Measurements from ENCODE around the gene ANKIB1. TPM values are rescaled to one million over a fixed set of nuclear protein-coding genes. Genes with fewer than 3 reads are reported as not detected.

Gene ANKIB1
- total RNA-seq, 4 donors from 2014 or later: 34.1 to 66.1 (median 58.2) TPM

- H3K9me3 ChIP-seq: no peaks in the 10 kb centered on the region
- WGBS: 90% methylated on average over 6 of the region's 6 CpGs
Observed at GRCh38 chr7:92422926-92423325, 177.2 kb downstream of the ANKIB1 start.

GRCh38 chr7:92423710-92424131 is 177.9 kb downstream of the ANKIB1 start:
- Histone ChIP-seq H3K9me3 (no peaks in the 10 kb centered on the region), H3K4me3 (peak overlapping the region; percentile 46), H3K27ac (no peak overlapping the region), H3K4me1 (peaks cover 4% of the 10 kb centered on the region), H3K36me3 (no peaks in the 10 kb centered on the region), H3K27me3 (peaks cover 5% of the 10 kb centered on the region)
- TF ChIP-seq POLR2A (IDR thresholded peaks at IDR 0.05) (no peak), CTCF (IDR thresholded peaks at IDR 0.05) (no peak), EP300 (IDR thresholded peaks at IDR 0.05) (no peak), POLR2AphosphoS5 (IDR thresholded peaks at IDR 0.05) (no peak)
- WGBS: 77% methylated on average over 5 of the region's 5 CpGs
- no peak for DNase-seq (ENCODE audit: low spot score in 2 of 2)

More at GRCh38 chr7:92422926-92423325, 177.2 kb downstream of the ANKIB1 start:
- Histone ChIP-seq H3K36me3 (no peaks in the 10 kb centered on the region), H3K4me1 (peaks cover 4% of the 10 kb centered on the region), H3K27ac (no peak overlapping the region), H3K27me3 (peaks cover 5% of the 10 kb centered on the region), H3K4me3 (no peak overlapping the region)
- DNase-seq (ENCODE audit: low spot score in 2 of 2): no peak
- no peak for TF ChIP-seq CTCF (IDR thresholded peaks at IDR 0.05)
- no peak for TF ChIP-seq POLR2AphosphoS5 (IDR thresholded peaks at IDR 0.05)
- no peak for TF ChIP-seq POLR2A (IDR thresholded peaks at IDR 0.05)
- TF ChIP-seq EP300 (IDR thresholded peaks at IDR 0.05): no peak

- DNase-seq (ENCODE audit: low spot score in 2 of 2): no peak
- no peak overlapping the region for H3K27ac ChIP-seq
- H3K27me3 ChIP-seq: peaks cover 5% of the 10 kb centered on the region
- peaks cover 4% of the 10 kb centered on the region for H3K4me1 ChIP-seq
- H3K9me3 ChIP-seq: no peaks in the 10 kb centered on the region
- no peaks in the 10 kb centered on the region for H3K36me3 ChIP-seq
- no peak overlapping the region for H3K4me3 ChIP-seq
- no peak for TF ChIP-seq POLR2AphosphoS5 (IDR thresholded peaks at IDR 0.05)
- TF ChIP-seq EP300 (IDR thresholded peaks at IDR 0.05): no peak
- TF ChIP-seq CTCF (IDR thresholded peaks at IDR 0.05): no peak
- no peak for TF ChIP-seq POLR2A (IDR thresholded peaks at IDR 0.05)
- 55% methylated on average over 20 of the region's 20 CpGs for whole genome bisulfite sequencing
Observed at GRCh38 chr7:92425311-92425947, 179.7 kb downstream of the ANKIB1 start.

- Histone ChIP-seq H3K4me1 (peaks cover 4% of the 10 kb centered on the region), H3K4me3 (no peak overlapping the region), H3K27ac (no peak overlapping the region), H3K27me3 (peaks cover 5% of the 10 kb centered on the region), H3K9me3 (no peaks in the 10 kb centered on the region), H3K36me3 (no peaks in the 10 kb centered on the region)
- no peak for DNase-seq (ENCODE audit: low spot score in 2 of 2)
- WGBS: 74% methylated on average over 3 of the region's 3 CpGs
- no peak for TF ChIP-seq EP300 (IDR thresholded peaks at IDR 0.05)
- TF ChIP-seq POLR2AphosphoS5 (IDR thresholded peaks at IDR 0.05): no peak
- no peak for TF ChIP-seq CTCF (IDR thresholded peaks at IDR 0.05)
- no peak for TF ChIP-seq POLR2A (IDR thresholded peaks at IDR 0.05)
Observed at GRCh38 chr7:92427193-92427592, 181.4 kb downstream of the ANKIB1 start.

GRCh38 chr7:92432299-92432946 is 186.6 kb downstream of the ANKIB1 start:
- H3K4me1 ChIP-seq: no peaks in the 10 kb centered on the region
- H3K9me3 ChIP-seq: no peaks in the 10 kb centered on the region
- peaks cover 1% of the 10 kb centered on the region for H3K27me3 ChIP-seq
- no peak overlapping the region for H3K4me3 ChIP-seq
- TF ChIP-seq CTCF (IDR thresholded peaks at IDR 0.05): no peak
- no peak for TF ChIP-seq EP300 (IDR thresholded peaks at IDR 0.05)
- TF ChIP-seq POLR2AphosphoS5 (IDR thresholded peaks at IDR 0.05): no peak
- no peak for TF ChIP-seq POLR2A (IDR thresholded peaks at IDR 0.05)
- no peak overlapping the region for H3K27ac ChIP-seq
- no peaks in the 10 kb centered on the region for H3K36me3 ChIP-seq
- WGBS: 77% methylated on average over 3 of the region's 3 CpGs
- DNase-seq (ENCODE audit: low spot score in 2 of 2): no peak

Measured in suprapubic skin (tissue), 4 donors.